H1 (cell line): ENCODE data around the gene GPC1. TPM values are rescaled to one million over a fixed set of nuclear protein-coding genes. Genes with fewer than 3 reads are reported as not detected.

Source experiments
- CBX5 ChIP-seq: fragments of 300-800, 300-1000 bp; sonication (generic); IDR thresholded peaks from 2 replicates; pipeline ENCODE4 v1.7.1; 2016; ENCODE audit warnings: antibody characterized with exemption, low read length, low read depth
- EP300 ChIP-seq, 2 experiments: IDR thresholded peaks; 1 replicate in 1 of 2; 2 replicates in 1 of 2; pipeline ENCODE4 v1.6.1; 2011 to 2012; ENCODE audit warnings: low read depth in 2 of 2, low read length in 2 of 2, mild to moderate bottlenecking in 2 of 2, borderline replicate concordance in 1 of 2, inconsistent platforms in 1 of 2, moderate library complexity in 1 of 2
- GABPA ChIP-seq: IDR thresholded peaks from 2 replicates; pipeline ENCODE4 v1.6.1; 2011; ENCODE audit warnings: mild to moderate bottlenecking, low read length, moderate library complexity, borderline replicate concordance; ENCODE audit not compliant: insufficient read depth
- JUND ChIP-seq: IDR thresholded peaks from 2 replicates; pipeline ENCODE4 v1.6.1; 2011; ENCODE audit warnings: mild to moderate bottlenecking, improper control_type of control experiment, low read length
- KDM4A ChIP-seq: IDR thresholded peaks from one replicate; pipeline ENCODE4 v1.7.1; 2012; ENCODE audit warnings: low read depth, mild to moderate bottlenecking, moderate library complexity, low read length, inconsistent platforms; ENCODE audit not compliant: severe bottlenecking
- MAFK ChIP-seq: IDR thresholded peaks from 2 replicates; pipeline ENCODE4 v1.6.1; 2012; ENCODE audit warnings: low read depth, mild to moderate bottlenecking, improper control_type of control experiment, low read length
- RXRA ChIP-seq: IDR thresholded peaks from 2 replicates; pipeline ENCODE4 v1.6.1; 2011; ENCODE audit warnings: low read depth, mild to moderate bottlenecking, low read length, moderate library complexity; ENCODE audit not compliant: insufficient read depth
- SIRT6 ChIP-seq: IDR thresholded peaks from one replicate; pipeline ENCODE4 v1.7.1; 2012; ENCODE audit warnings: low read length, inconsistent platforms
- polyA plus RNA-seq, 7 experiments: library from polyadenylated mRNA; depleted of rRNA in 3 of 7; stranded (reverse) in 5 of 7; unstranded in 2 of 7; fragments of >200 nt in 5 of 7; fragments of 200-250 nt in 2 of 7; gene quantifications; 1 replicate in 5 of 7; 2 replicates in 1 of 7; 4 replicates in 1 of 7; pipeline versions ENCODE4 v1.2.1 to v1.2.3, GENCODE V29; 2011 to 2013; ENCODE audit warnings: missing spikeins in 2 of 7, mixed read lengths in 2 of 7
- total RNA-seq: library from RNA; stranded (reverse); fragmentation: NEBNext Ultra II Directional; extraction: Animal tissue kit (Norgen Biotek cat#: 25700); gene quantifications from 2 replicates; pipeline ENCODE4 v1.2.1, GENCODE V29; 2021
- TF ChIP-seq, protein P1 (sequence below): IDR thresholded peaks from 2 replicates; pipeline ENCODE4 v1.6.1; 2012; ENCODE audit warnings: inconsistent platforms

GPC1 gene
- total and polyA plus RNA-seq, 2 of the 8 experiments (the other 6 are each of a cell fraction or from before 2014, with no cell fraction given) = 21.9 to 28.3 TPM

DNA sequence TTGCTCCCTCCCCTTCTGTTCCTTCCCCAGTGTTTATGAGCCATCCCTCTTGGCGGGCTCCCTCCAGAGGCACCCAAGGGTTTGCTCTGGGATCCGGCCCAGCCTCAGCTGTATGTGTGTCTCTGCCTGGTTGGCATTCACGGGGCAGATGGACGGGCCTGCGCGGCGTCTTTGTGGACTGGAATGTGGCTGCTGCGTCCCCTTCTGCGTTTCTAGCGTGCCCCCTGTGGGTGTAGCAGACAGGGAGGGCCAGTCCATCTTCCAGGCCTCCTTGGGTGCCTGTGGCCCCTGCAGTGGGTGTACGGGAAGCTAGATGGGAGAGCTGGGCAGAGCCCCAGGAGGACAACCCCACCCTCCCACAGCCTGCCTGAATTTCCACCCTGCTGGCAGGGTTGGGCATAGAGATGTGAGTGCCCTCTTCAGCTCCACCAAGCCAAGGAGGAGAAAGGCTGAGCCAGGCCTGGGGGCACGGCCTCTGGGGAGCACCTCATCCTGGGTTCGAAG lies 15.7 kb downstream of the GPC1 start (continued):
- TF ChIP-seq, protein P1, sequence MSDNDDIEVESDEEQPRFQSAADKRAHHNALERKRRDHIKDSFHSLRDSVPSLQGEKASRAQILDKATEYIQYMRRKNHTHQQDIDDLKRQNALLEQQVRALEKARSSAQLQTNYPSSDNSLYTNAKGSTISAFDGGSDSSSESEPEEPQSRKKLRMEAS = no peak
- TF ChIP-seq KDM4A = no peak
- TF ChIP-seq GABPA = no peak
- no peak for TF ChIP-seq JUND
- TF ChIP-seq RXRA = no peak
- no peak for TF ChIP-seq EP300 (IDR thresholded peaks at IDR 0.05; ENCODE audit: borderline replicate concordance in 1 of 2, low read depth in 2 of 2, low read length in 2 of 2)
- no peak for TF ChIP-seq CBX5
- no peak for TF ChIP-seq SIRT6
- TF ChIP-seq MAFK = no peak
